Memory B cell (primary cell): ENCODE measurements around the gene IL1RAPL2.

Experiments used
- ATAC-seq: fragments of 150-1000 bp; cut with Tn5 transposase; 2 replicates; pipeline ENCODE4 v1.10.0; 2021; ENCODE audit warnings: low read depth, mild to moderate bottlenecking, moderate library complexity
- DNase-seq, 2 donors: peaks; one replicate each; pipeline ENCODE4 v3.0.0; 2022; ENCODE audit warnings: low spot score in 2 of 2
- H3K27ac Mint-ChIP-seq: one replicate; pipeline ENCODE4 v1.8.0; 2022; ENCODE audit warnings: mild to moderate bottlenecking, moderate library complexity, mixed read lengths
- H3K27me3 Mint-ChIP-seq: one replicate; pipeline ENCODE4 v1.8.0; 2022; ENCODE audit warnings: mixed read lengths
- H3K36me3 Mint-ChIP-seq: one replicate; pipeline ENCODE4 v1.8.0; 2022; ENCODE audit warnings: mild to moderate bottlenecking, mixed read lengths
- H3K4me1 Mint-ChIP-seq: one replicate; pipeline ENCODE4 v1.8.0; 2022; ENCODE audit warnings: mixed read lengths
- H3K4me3 Mint-ChIP-seq: one replicate; pipeline ENCODE4 v1.8.0; 2022; ENCODE audit warnings: mild to moderate bottlenecking, moderate library complexity, mixed read lengths
- H3K9me3 Mint-ChIP-seq: one replicate; pipeline ENCODE4 v1.8.0; 2022; ENCODE audit warnings: mixed read lengths

The IL1RAPL2 gene

DNA sequence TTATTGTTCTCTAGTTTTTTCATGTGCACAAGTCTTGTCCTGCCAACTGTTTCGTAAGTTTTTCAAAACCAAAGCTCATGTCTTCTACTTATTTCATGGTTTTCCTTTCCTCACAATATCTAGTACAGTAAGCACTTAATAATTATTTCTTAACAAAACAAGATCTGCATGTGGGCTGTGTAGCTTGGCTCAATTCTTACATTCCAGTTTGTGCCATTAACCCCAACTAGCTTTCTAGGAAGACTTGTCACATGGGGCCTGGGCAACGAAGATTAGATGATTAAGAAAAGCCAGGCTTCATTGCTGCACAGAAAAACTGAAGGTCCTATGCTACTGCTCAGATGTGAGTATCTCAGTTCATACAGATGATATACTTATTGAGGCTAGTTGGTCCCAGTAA, 809.8 kb downstream of the IL1RAPL2 start:
- Mint-ChIP-seq H3K4me3 (no peak overlapping the region), H3K27ac (no peak overlapping the region), H3K27me3 (no peaks in the 10 kb centered on the region), H3K9me3 (no peaks in the 10 kb centered on the region), H3K36me3 (no peaks in the 10 kb centered on the region), H3K4me1 (no peaks in the 10 kb centered on the region)
- ATAC-seq (no peak), DNase-seq (no peak)

DNA sequence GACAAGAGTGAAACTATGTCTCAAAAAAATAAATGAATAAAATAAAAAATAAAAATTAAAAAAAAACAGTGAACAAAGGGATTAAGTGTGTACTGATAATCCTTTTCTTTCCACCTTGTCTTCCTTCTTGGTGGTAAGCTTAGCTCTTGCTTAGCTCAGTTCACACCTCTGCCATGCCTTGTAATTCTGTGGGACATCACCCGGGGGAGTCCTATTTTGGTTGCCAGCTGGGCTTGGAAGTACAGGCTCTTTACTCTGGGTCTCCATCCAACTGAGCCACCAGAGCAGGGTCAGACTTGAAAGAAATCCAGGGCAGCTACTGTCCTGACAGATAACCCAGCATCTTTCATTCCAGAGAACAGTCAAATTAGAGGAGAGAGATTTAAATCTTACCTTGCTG, 858.7 kb downstream of the IL1RAPL2 start:
- H3K9me3 Mint-ChIP-seq, result peaks cover 2% of the 10 kb centered on the region
- H3K27ac Mint-ChIP-seq, result no peak overlapping the region
- DNase-seq (no peak), ATAC-seq (no peak)
- no peaks in the 10 kb centered on the region for H3K36me3 Mint-ChIP-seq
- no peaks in the 10 kb centered on the region for H3K27me3 Mint-ChIP-seq
- no peaks in the 10 kb centered on the region for H3K4me1 Mint-ChIP-seq
- H3K4me3 Mint-ChIP-seq, result no peak overlapping the region

- H3K36me3 Mint-ChIP-seq, result no peaks in the 10 kb centered on the region
- H3K27me3 Mint-ChIP-seq, result no peaks in the 10 kb centered on the region
- ATAC-seq, result no peak
- no peak for DNase-seq
- no peaks in the 10 kb centered on the region for H3K4me1 Mint-ChIP-seq
- no peak overlapping the region for H3K27ac Mint-ChIP-seq
- H3K4me3 Mint-ChIP-seq, result no peak overlapping the region
- peaks cover 2% of the 10 kb centered on the region for H3K9me3 Mint-ChIP-seq
These were observed 885.4 kb downstream of the IL1RAPL2 start for GRCh38 chrX:105451401-105451800.

- Mint-ChIP-seq H3K4me3 (no peak overlapping the region), H3K9me3 (peaks cover 7% of the 10 kb centered on the region), H3K27me3 (no peaks in the 10 kb centered on the region), H3K36me3 (no peaks in the 10 kb centered on the region), H3K27ac (no peak overlapping the region), H3K4me1 (no peaks in the 10 kb centered on the region)
- DNase-seq, result no peak
- ATAC-seq, result no peak
These were observed 892.8 kb downstream of the IL1RAPL2 start for GRCh38 chrX:105458846-105459245.

- DNase-seq (no peak), ATAC-seq (no peak)
- peaks cover 7% of the 10 kb centered on the region for H3K9me3 Mint-ChIP-seq
- no peak overlapping the region for H3K27ac Mint-ChIP-seq
- H3K4me3 Mint-ChIP-seq, result no peak overlapping the region
- H3K27me3 Mint-ChIP-seq, result no peaks in the 10 kb centered on the region
- no peaks in the 10 kb centered on the region for H3K36me3 Mint-ChIP-seq
- H3K4me1 Mint-ChIP-seq, result no peaks in the 10 kb centered on the region
These were observed 894.4 kb downstream of the IL1RAPL2 start for GRCh38 chrX:105460376-105460775.

- no peak overlapping the region for H3K4me3 Mint-ChIP-seq
- DNase-seq (no peak), ATAC-seq (no peak)
- no peaks in the 10 kb centered on the region for H3K27me3 Mint-ChIP-seq
- no peak overlapping the region for H3K27ac Mint-ChIP-seq
- peaks cover 4% of the 10 kb centered on the region for H3K9me3 Mint-ChIP-seq
- H3K36me3 Mint-ChIP-seq, result no peaks in the 10 kb centered on the region
- H3K4me1 Mint-ChIP-seq, result no peaks in the 10 kb centered on the region
These were observed 895.0 kb downstream of the IL1RAPL2 start for GRCh38 chrX:105461016-105461415.

- Mint-ChIP-seq H3K4me3 (no peak overlapping the region), H3K4me1 (no peaks in the 10 kb centered on the region), H3K36me3 (no peaks in the 10 kb centered on the region), H3K27me3 (no peaks in the 10 kb centered on the region), H3K27ac (no peak overlapping the region), H3K9me3 (peaks cover 4% of the 10 kb centered on the region)
- ATAC-seq, result no peak
- no peak for DNase-seq
These were observed 896.2 kb downstream of the IL1RAPL2 start for GRCh38 chrX:105462186-105462585.

DNA sequence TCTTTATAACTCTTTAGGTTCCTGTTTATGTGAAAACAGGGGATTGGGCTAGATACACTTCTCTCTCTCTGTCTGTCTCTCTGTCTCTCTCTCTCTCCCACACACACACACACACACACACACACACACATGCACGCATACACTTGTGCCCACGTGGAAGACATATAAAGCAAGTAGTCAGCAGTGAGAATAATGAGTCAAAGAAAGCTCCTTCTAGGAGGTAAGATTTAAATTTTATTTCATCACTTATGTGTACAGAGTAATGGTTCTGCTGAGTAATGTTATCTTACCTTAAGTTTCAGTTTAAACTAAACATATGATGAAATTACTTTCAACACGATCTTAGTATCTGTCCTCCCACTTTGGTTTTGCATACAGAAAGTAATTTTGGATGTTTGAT, 897.5 kb downstream of the IL1RAPL2 start:
- no peaks in the 10 kb centered on the region for H3K36me3 Mint-ChIP-seq
- no peak overlapping the region for H3K4me3 Mint-ChIP-seq
- H3K27ac Mint-ChIP-seq, result no peak overlapping the region
- no peaks in the 10 kb centered on the region for H3K27me3 Mint-ChIP-seq
- no peaks in the 10 kb centered on the region for H3K4me1 Mint-ChIP-seq
- DNase-seq (no peak), ATAC-seq (no peak)
- H3K9me3 Mint-ChIP-seq, result peaks cover 3% of the 10 kb centered on the region

DNA sequence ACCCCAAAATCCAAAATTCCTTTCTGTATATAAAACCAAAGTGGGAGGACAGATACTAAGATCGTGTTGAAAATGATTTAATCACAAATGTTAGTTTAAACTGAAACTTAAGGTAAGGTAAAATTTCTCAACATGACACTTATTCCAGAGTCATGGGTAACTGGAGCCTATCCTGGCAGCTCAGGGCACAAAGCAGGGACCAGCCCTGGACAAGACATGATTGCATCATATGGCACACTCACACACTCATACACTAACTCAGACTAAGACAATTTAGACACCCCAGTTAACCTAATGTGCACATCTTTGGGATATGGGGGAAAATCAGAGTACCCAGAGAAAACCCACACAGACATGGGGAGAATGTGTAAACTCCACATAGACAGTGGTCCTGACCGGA, 898.6 kb downstream of the IL1RAPL2 start:
- Mint-ChIP-seq H3K4me3 (no peak overlapping the region), H3K36me3 (no peaks in the 10 kb centered on the region), H3K9me3 (peaks cover 3% of the 10 kb centered on the region), H3K27ac (no peak overlapping the region), H3K4me1 (no peaks in the 10 kb centered on the region), H3K27me3 (no peaks in the 10 kb centered on the region)
- ATAC-seq (no peak), DNase-seq (no peak)

DNA sequence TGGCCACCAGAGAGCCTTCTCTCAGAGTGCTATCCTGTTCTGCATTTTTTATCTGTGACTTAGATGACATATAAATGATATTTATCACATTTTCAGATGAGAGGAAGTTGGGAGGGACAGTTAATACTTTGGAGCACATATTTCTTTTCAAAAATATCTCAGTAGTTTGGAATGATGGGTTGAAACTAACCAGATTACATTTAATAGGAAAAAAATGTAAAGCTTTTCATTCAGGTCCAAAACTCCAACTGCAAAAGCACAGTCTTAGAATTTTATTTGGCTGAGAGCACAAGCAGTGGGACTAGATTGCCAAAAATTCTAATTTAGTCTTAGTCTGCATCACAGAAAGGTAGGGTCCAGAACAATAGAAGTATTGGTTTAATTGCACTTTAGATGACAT, 902.7 kb downstream of the IL1RAPL2 start:
- H3K4me3 Mint-ChIP-seq, result no peak overlapping the region
- H3K36me3 Mint-ChIP-seq, result no peaks in the 10 kb centered on the region
- H3K27ac Mint-ChIP-seq, result no peak overlapping the region
- no peaks in the 10 kb centered on the region for H3K27me3 Mint-ChIP-seq
- no peak for DNase-seq
- no peak for ATAC-seq
- H3K4me1 Mint-ChIP-seq, result no peaks in the 10 kb centered on the region
- no peaks in the 10 kb centered on the region for H3K9me3 Mint-ChIP-seq

- H3K27ac Mint-ChIP-seq, result no peak overlapping the region
- ATAC-seq (no peak), DNase-seq (no peak)
- H3K4me1 Mint-ChIP-seq, result no peaks in the 10 kb centered on the region
- no peaks in the 10 kb centered on the region for H3K9me3 Mint-ChIP-seq
- H3K4me3 Mint-ChIP-seq, result no peak overlapping the region
- H3K36me3 Mint-ChIP-seq, result no peaks in the 10 kb centered on the region
- H3K27me3 Mint-ChIP-seq, result no peaks in the 10 kb centered on the region
These were observed 905.6 kb downstream of the IL1RAPL2 start for GRCh38 chrX:105471597-105471996.

DNA sequence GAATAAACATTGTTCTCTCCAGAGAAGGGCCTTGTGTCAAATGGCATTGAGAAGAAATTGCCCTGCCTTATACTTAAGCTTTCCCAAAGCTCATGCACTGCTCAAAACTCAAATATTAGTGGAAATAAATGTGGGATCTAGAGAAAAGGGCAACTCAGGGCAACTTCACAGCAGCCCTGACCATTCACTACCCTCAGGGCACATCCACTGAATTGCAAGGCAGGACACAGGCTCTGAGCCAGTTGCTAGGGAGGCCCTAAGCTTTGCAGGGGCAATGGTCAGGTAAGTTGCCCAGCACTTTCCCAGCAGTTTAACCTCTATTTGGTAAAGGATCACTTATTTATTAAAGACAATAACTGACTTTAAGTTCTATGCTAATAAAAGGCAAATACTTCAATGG, 909.8 kb downstream of the IL1RAPL2 start:
- no peak overlapping the region for H3K27ac Mint-ChIP-seq
- no peaks in the 10 kb centered on the region for H3K4me1 Mint-ChIP-seq
- H3K27me3 Mint-ChIP-seq, result no peaks in the 10 kb centered on the region
- H3K9me3 Mint-ChIP-seq, result peaks cover 2% of the 10 kb centered on the region
- ATAC-seq (no peak), DNase-seq (no peak)
- no peaks in the 10 kb centered on the region for H3K36me3 Mint-ChIP-seq
- no peak overlapping the region for H3K4me3 Mint-ChIP-seq

- peaks cover 2% of the 10 kb centered on the region for H3K9me3 Mint-ChIP-seq
- no peak overlapping the region for H3K27ac Mint-ChIP-seq
- no peak for ATAC-seq
- H3K36me3 Mint-ChIP-seq, result no peaks in the 10 kb centered on the region
- H3K4me3 Mint-ChIP-seq, result no peak overlapping the region
- H3K4me1 Mint-ChIP-seq, result no peaks in the 10 kb centered on the region
- H3K27me3 Mint-ChIP-seq, result no peaks in the 10 kb centered on the region
- no peak for DNase-seq
These were observed 911.4 kb downstream of the IL1RAPL2 start for GRCh38 chrX:105477351-105477750.

DNA sequence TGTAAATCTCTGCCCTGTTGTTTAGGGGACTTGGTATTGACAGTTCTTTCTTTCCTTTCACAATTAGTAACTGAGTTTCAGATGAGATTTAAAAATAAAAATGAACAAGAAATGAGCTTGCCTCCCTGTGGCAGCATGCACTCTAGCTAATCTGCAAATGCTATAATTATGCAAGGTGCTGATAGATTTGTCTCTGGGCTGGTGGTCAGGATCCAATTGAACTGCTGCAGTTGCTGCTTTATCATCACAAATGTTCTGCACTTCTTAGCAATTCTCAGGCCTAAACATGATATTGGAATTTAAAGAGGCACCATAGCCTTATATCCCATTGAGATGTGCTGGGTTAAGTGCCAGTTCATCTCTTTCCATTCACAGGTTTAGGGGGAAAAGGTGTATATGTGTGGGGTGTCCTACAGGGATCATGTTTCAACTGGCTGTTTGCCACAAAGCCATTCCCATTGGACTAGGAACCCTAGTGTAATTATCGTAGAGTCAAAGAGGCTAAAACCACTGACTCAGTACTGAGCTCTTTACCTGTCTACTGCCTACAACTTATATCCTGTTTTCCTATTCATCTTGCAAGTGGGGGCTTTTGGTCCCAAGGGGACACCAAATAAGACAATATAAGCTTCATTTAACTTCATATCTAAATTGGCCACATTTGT, 914.8 kb downstream of the IL1RAPL2 start:
- DNase-seq (no peak), ATAC-seq (no peak)
- Mint-ChIP-seq H3K36me3 (no peaks in the 10 kb centered on the region), H3K4me1 (no peaks in the 10 kb centered on the region), H3K27ac (no peak overlapping the region), H3K4me3 (no peak overlapping the region), H3K27me3 (no peaks in the 10 kb centered on the region), H3K9me3 (peaks cover 2% of the 10 kb centered on the region)

GRCh38 chrX:105483011-105483410, 917.0 kb downstream of the IL1RAPL2 start:
- H3K27me3 Mint-ChIP-seq, result no peaks in the 10 kb centered on the region
- H3K4me3 Mint-ChIP-seq, result no peak overlapping the region
- ATAC-seq (no peak), DNase-seq (no peak)
- no peaks in the 10 kb centered on the region for H3K36me3 Mint-ChIP-seq
- peaks cover 2% of the 10 kb centered on the region for H3K9me3 Mint-ChIP-seq
- no peaks in the 10 kb centered on the region for H3K4me1 Mint-ChIP-seq
- no peak overlapping the region for H3K27ac Mint-ChIP-seq
